OCI-M2 (cell line): ENCODE data around the gene TM2D3.

ENCODE experiments used
- DNase-seq: peaks from one replicate; lab custom pipeline; 2025; ENCODE audit not compliant: unreplicated experiment; lab: John Stamatoyannopoulos, UW

TM2D3 gene

GRCh38 chr15:101625184-101625583, 27.0 kb downstream of the TM2D3 start:
- DNase-seq = no peak

GRCh38 chr15:101623367-101624304, 28.5 kb downstream of the TM2D3 start:
- no peak for DNase-seq

- no peak for DNase-seq
Observed at GRCh38 chr15:101621961-101622360, 30.2 kb downstream of the TM2D3 start.

GRCh38 chr15:101620671-101621070, 31.5 kb downstream of the TM2D3 start:
- DNase-seq = no peak

GRCh38 chr15:101619615-101619865, 32.6 kb downstream of the TM2D3 start:
- no peak for DNase-seq

GRCh38 chr15:101618851-101619614, 33.1 kb downstream of the TM2D3 start:
- DNase-seq = no peak

- DNase-seq = no peak
Observed at GRCh38 chr15:101618076-101618475, 34.1 kb downstream of the TM2D3 start.

- no peak for DNase-seq
Observed at GRCh38 chr15:101617390-101617965, 34.7 kb downstream of the TM2D3 start.

- DNase-seq = no peak
Observed at GRCh38 chr15:101615986-101616848, 36.0 kb downstream of the TM2D3 start.

- no peak for DNase-seq
Observed at GRCh38 chr15:101615414-101615985, 36.7 kb downstream of the TM2D3 start.

- DNase-seq = no peak
Observed at GRCh38 chr15:101614761-101615160, 37.4 kb downstream of the TM2D3 start.

GRCh38 chr15:101614001-101614585, 38.1 kb downstream of the TM2D3 start:
- no peak for DNase-seq

- DNase-seq = no peak
Observed at GRCh38 chr15:101613130-101614000, 38.8 kb downstream of the TM2D3 start.

GRCh38 chr15:101612676-101613075, 39.5 kb downstream of the TM2D3 start:
- DNase-seq = no peak

GRCh38 chr15:101611580-101612299, 40.4 kb downstream of the TM2D3 start:
- no peak for DNase-seq

GRCh38 chr15:101611007-101611406, 41.2 kb downstream of the TM2D3 start:
- DNase-seq = no peak

- DNase-seq = no peak
Observed at GRCh38 chr15:101610611-101611000, 41.6 kb downstream of the TM2D3 start.

GRCh38 chr15:101609742-101610610, 42.2 kb downstream of the TM2D3 start:
- no peak for DNase-seq
